ENCODE data around the gene GALNT1. TPM values are rescaled to one million over a fixed set of nuclear protein-coding genes. Genes with fewer than 3 reads are reported as not detected.

Gene GALNT1
- total RNA-seq, 2 donors from 2014 or later, result 27.0 to 37.2 TPM

GRCh38 chr18:35646449-35646848, 64.9 kb downstream of the GALNT1 start:
- no peak for ATAC-seq
- no peak overlapping the region for H3K4me3 ChIP-seq
- no peaks in the 10 kb centered on the region for H3K9me3 ChIP-seq
- DNase-seq, result no peak
- H3K4me1 ChIP-seq, result no peaks in the 10 kb centered on the region
- no peaks in the 10 kb centered on the region for H3K36me3 ChIP-seq (replicated peaks in 1 of 2; ENCODE audit: insufficient read depth in 1 of 2, low read depth in 2 of 2)
- intact Hi-C loops (cut with DNase I), result no loop called here
- TF ChIP-seq POLR2A (IDR thresholded peaks at IDR 0.05), result no peak
- no peak overlapping the region for H3K27ac ChIP-seq
- H3K27me3 ChIP-seq, result no peaks in the 10 kb centered on the region

- no peaks in the 10 kb centered on the region for H3K27me3 ChIP-seq
- no peak overlapping the region for H3K27ac ChIP-seq
- H3K9me3 ChIP-seq, result no peaks in the 10 kb centered on the region
- no peak overlapping the region for H3K4me3 ChIP-seq
- ATAC-seq (no peak), DNase-seq (no peak)
- no peaks in the 10 kb centered on the region for H3K4me1 ChIP-seq
- intact Hi-C loops (cut with DNase I), result no loop called here
- H3K36me3 ChIP-seq (replicated peaks in 1 of 2; ENCODE audit: insufficient read depth in 1 of 2, low read depth in 2 of 2), result no peaks in the 10 kb centered on the region
- WGBS, 2 donors, result 77 to 81% methylated on average over 4 of the region's 4 CpGs
- TF ChIP-seq POLR2A (IDR thresholded peaks at IDR 0.05), result no peak
- no peak for TF ChIP-seq CTCF (IDR thresholded peaks at IDR 0.05)
Observed at GRCh38 chr18:35653392-35654135, 72.0 kb downstream of the GALNT1 start.

- Histone ChIP-seq H3K27ac (no peak overlapping the region), H3K9me3 (no peaks in the 10 kb centered on the region), H3K27me3 (no peaks in the 10 kb centered on the region), H3K4me1 (no peaks in the 10 kb centered on the region), H3K4me3 (no peak overlapping the region), H3K36me3 (replicated peaks in 1 of 2; ENCODE audit: insufficient read depth in 1 of 2, low read depth in 2 of 2) (no peaks in the 10 kb centered on the region)
- intact Hi-C loops (cut with DNase I), result no loop called here
- ATAC-seq (no peak), DNase-seq (no peak)
- WGBS, 2 donors, result 92 to 97% methylated on average over 4 of the region's 4 CpGs
- TF ChIP-seq CTCF (IDR thresholded peaks at IDR 0.05), result no peak
- TF ChIP-seq POLR2A (IDR thresholded peaks at IDR 0.05), result no peak
Observed at GRCh38 chr18:35658112-35658511, 76.6 kb downstream of the GALNT1 start.

GRCh38 chr18:35661483-35662146, 80.1 kb downstream of the GALNT1 start:
- no peak for DNase-seq
- H3K36me3 ChIP-seq (replicated peaks in 1 of 2; ENCODE audit: insufficient read depth in 1 of 2, low read depth in 2 of 2), result no peaks in the 10 kb centered on the region

More at GRCh38 chr18:35661483-35662146, 80.1 kb downstream of the GALNT1 start:
- TF ChIP-seq CTCF (IDR thresholded peaks at IDR 0.05) (no peak), POLR2A (IDR thresholded peaks at IDR 0.05) (no peak)
- WGBS, 2 donors, result 56 to 61% methylated on average over 5 of the region's 5 CpGs
- Histone ChIP-seq H3K27ac (no peak overlapping the region), H3K4me1 (no peaks in the 10 kb centered on the region), H3K9me3 (no peaks in the 10 kb centered on the region), H3K27me3 (no peaks in the 10 kb centered on the region), H3K4me3 (no peak overlapping the region)
- intact Hi-C loops (cut with DNase I), result no loop called here
- no peak for ATAC-seq
